Stimulated activated CD4-positive, alpha-beta T cell treated with anti-CD3 and anti-CD28 coated beads, Interleukin-2, amount 100 ng/mL, for 4 hours (primary cell): ENCODE measurements around the gene GATAD2A.
"Not testable (repeated sequence)": the region's sequence is repeated elsewhere in the genome, so short reads cannot be mapped to it uniquely, and the experiment has no call there.

Source experiments
- DNase-seq: peaks from one replicate; pipeline ENCODE4 v3.0.0-alpha.2; 2020; ENCODE audit warnings: low read depth

Gene GATAD2A

GRCh38 chr19:19445911-19446361 is 40.5 kb downstream of the GATAD2A start:
- no peak for DNase-seq

- DNase-seq = no peak
Measured at GRCh38 chr19:19446655-19447437, 41.4 kb downstream of the GATAD2A start.

GRCh38 chr19:19447536-19448237 is 42.2 kb downstream of the GATAD2A start:
- no peak for DNase-seq

- no peak for DNase-seq
Measured at GRCh38 chr19:19448238-19448544, 42.7 kb downstream of the GATAD2A start.

GRCh38 chr19:19451429-19452242 is 46.2 kb downstream of the GATAD2A start:
- no peak for DNase-seq

GRCh38 chr19:19452243-19453124 is 47.0 kb downstream of the GATAD2A start:
- DNase-seq = no peak

GRCh38 chr19:19453125-19453454 is 47.6 kb downstream of the GATAD2A start:
- no peak for DNase-seq

- not testable (repeated sequence) for DNase-seq
Measured at GRCh38 chr19:19455166-19455919, 49.9 kb downstream of the GATAD2A start.

GRCh38 chr19:19457671-19458070 is 52.2 kb downstream of the GATAD2A start:
- DNase-seq = no peak

GRCh38 chr19:19458110-19458816 is 52.8 kb downstream of the GATAD2A start:
- no peak for DNase-seq

GRCh38 chr19:19459073-19459472 is 53.6 kb downstream of the GATAD2A start:
- no peak for DNase-seq

GRCh38 chr19:19459707-19460251 is 54.3 kb downstream of the GATAD2A start:
- DNase-seq = peak; percentile 47

GRCh38 chr19:19460258-19460731 is 54.8 kb downstream of the GATAD2A start:
- no peak for DNase-seq

GRCh38 chr19:19460761-19461265 is 55.3 kb downstream of the GATAD2A start:
- peak; percentile 61 for DNase-seq

GRCh38 chr19:19461306-19461670 is 55.8 kb downstream of the GATAD2A start:
- DNase-seq = no peak

GRCh38 chr19:19461671-19462622 is 56.5 kb downstream of the GATAD2A start:
- no peak for DNase-seq

GRCh38 chr19:19463348-19464117 is 58.1 kb downstream of the GATAD2A start:
- DNase-seq = no peak
